Putamen (tissue), 1 donor: Measurements from ENCODE around the gene POLN.

ENCODE experiments used
- DNase-seq: peaks from one replicate; pipeline ENCODE4 v3.0.0-alpha.2; 2016; ENCODE audit warnings: low spot score

POLN gene

GRCh38 chr4:2082118-2082517, 159.8 kb downstream of the POLN start:
- no peak for DNase-seq

- DNase-seq: no peak
Measured at GRCh38 chr4:2081540-2081939, 160.4 kb downstream of the POLN start.

- no peak for DNase-seq
Measured at GRCh38 chr4:2080429-2081300, 161.3 kb downstream of the POLN start.

- no peak for DNase-seq
Measured at GRCh38 chr4:2079926-2080325, 162.0 kb downstream of the POLN start.

- no peak for DNase-seq
Measured at GRCh38 chr4:2079006-2079405, 162.9 kb downstream of the POLN start.

- no peak for DNase-seq
Measured at GRCh38 chr4:2078584-2078983, 163.3 kb downstream of the POLN start.

- no peak for DNase-seq
Measured at GRCh38 chr4:2077537-2078460, 164.1 kb downstream of the POLN start.

GRCh38 chr4:2076908-2077536, 164.9 kb downstream of the POLN start:
- DNase-seq: no peak

GRCh38 chr4:2075987-2076907, 165.7 kb downstream of the POLN start:
- no peak for DNase-seq

GRCh38 chr4:2075171-2075986, 166.5 kb downstream of the POLN start:
- DNase-seq: no peak

GRCh38 chr4:2074588-2074987, 167.3 kb downstream of the POLN start:
- DNase-seq: no peak

GRCh38 chr4:2073808-2074481, 168.0 kb downstream of the POLN start:
- no peak for DNase-seq

- no peak for DNase-seq
Measured at GRCh38 chr4:2072971-2073807, 168.7 kb downstream of the POLN start.

GRCh38 chr4:2071912-2072867, 169.7 kb downstream of the POLN start:
- peak; percentile 71 for DNase-seq

- no peak for DNase-seq
Measured at GRCh38 chr4:2071252-2071911, 170.5 kb downstream of the POLN start.

GRCh38 chr4:2070421-2071251, 171.3 kb downstream of the POLN start:
- DNase-seq: no peak
